ENCODE measurements around the gene ANK3. TPM values are rescaled to one million over a fixed set of nuclear protein-coding genes. Genes with fewer than 3 reads are reported as not detected.

The ANK3 gene
- polyA plus RNA-seq, 1 donor (not counting 4 experiments of a cell fraction or from before 2014, with no cell fraction given) = 8.3 TPM

DNA sequence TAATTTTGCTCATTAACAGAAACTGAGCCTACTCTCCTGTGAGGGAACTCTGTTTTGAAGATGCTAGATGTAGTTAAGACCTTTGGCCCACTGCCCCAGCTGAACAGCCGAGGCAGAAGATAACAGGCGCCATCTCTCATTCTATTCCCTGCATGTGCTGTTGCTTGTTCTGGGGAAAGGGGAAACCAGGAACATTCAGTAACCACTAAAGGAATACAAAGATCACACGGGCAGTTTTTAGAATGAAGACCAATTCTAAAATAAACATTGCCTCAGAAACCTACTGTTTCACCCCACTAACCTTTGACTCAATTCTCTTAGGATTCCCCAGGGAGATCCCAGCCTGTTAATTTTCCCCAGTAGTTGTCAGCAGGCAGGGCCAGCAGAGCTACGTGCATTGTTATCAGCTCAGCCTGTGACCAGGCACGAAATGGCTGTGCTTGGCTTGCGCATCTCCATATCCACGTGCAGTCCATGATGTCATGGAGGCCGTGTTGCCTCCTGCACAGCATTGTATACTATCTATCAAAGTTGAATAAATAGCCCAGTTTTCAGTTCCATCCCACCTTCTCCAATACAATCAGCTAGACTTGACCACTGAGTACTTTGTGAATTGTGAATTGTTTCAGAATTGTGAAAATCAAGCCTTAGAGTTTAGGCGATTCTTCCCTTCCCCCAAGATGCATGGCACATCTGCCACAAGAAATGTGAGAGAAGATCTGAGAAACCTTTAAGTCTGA is 36.0 kb downstream of the ANK3 start:
- Histone ChIP-seq H3K4me2 (ENCODE audit: control insufficient read depth, extremely low read depth, insufficient read depth, low read depth, low read length) (no peak overlapping the region), H3K27me3 (ENCODE audit: control insufficient read depth, extremely low read depth, insufficient read depth, low read length) (no peaks in the 10 kb centered on the region), H3K9ac (ENCODE audit: control insufficient read depth, extremely low read depth, insufficient read depth, low read length) (no peak overlapping the region), H3K36me3 (ENCODE audit: control insufficient read depth in 2 of 2, extremely low read depth in 1 of 2, insufficient read depth in 2 of 2, low read length in 2 of 2) (no peaks in the 10 kb centered on the region), H3K4me3 (ENCODE audit: control insufficient read depth in 2 of 3, extremely low read depth in 1 of 3, insufficient read depth in 2 of 3, low read depth in 1 of 3, low read length in 3 of 3) (no peak overlapping the region), H2AFZ (ENCODE audit: control insufficient read depth, low read length) (no peak overlapping the region), H4K20me1 (ENCODE audit: control insufficient read depth, extremely low read depth, insufficient read depth, low read length) (no peaks in the 10 kb centered on the region), H3K27ac (ENCODE audit: control insufficient read depth, insufficient read depth, low read length) (no peak overlapping the region), H3K9me1 (ENCODE audit: control insufficient read depth, extremely low read depth, insufficient read depth, low read length) (no peaks in the 10 kb centered on the region), H3K79me2 (ENCODE audit: control insufficient read depth, insufficient read depth, low read length) (no peaks in the 10 kb centered on the region), H3K9me3 (ENCODE audit: control insufficient read depth, low read depth, low read length) (no peaks in the 10 kb centered on the region), H3K4me1 (ENCODE audit: control insufficient read depth, extremely low read depth, insufficient read depth, low read length) (no peaks in the 10 kb centered on the region)
- FAIRE-seq (no peak), DNase-seq (ENCODE audit: low read depth, low spot score) (no peak)
- TF ChIP-seq, protein P1, sequence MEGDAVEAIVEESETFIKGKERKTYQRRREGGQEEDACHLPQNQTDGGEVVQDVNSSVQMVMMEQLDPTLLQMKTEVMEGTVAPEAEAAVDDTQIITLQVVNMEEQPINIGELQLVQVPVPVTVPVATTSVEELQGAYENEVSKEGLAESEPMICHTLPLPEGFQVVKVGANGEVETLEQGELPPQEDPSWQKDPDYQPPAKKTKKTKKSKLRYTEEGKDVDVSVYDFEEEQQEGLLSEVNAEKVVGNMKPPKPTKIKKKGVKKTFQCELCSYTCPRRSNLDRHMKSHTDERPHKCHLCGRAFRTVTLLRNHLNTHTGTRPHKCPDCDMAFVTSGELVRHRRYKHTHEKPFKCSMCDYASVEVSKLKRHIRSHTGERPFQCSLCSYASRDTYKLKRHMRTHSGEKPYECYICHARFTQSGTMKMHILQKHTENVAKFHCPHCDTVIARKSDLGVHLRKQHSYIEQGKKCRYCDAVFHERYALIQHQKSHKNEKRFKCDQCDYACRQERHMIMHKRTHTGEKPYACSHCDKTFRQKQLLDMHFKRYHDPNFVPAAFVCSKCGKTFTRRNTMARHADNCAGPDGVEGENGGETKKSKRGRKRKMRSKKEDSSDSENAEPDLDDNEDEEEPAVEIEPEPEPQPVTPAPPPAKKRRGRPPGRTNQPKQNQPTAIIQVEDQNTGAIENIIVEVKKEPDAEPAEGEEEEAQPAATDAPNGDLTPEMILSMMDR (optimal IDR thresholded peaks at IDR 0.05 in 1 of 3, IDR thresholded peaks at IDR 0.05 in 1 of 3, conservative IDR thresholded peaks at IDR 0.05 in 1 of 3; ENCODE audit: extremely low read depth in 1 of 3, insufficient read depth in 2 of 3, low read length in 3 of 3) = no peak
- no peak for TF ChIP-seq EZH2 (IDR thresholded peaks at IDR 0.05; ENCODE audit: low read length)
- dilution Hi-C loops (cut with MboI; ENCODE audit: extremely low pct_ligation_motif_present, low sequenced_read_pairs) = no loop called here

DNA sequence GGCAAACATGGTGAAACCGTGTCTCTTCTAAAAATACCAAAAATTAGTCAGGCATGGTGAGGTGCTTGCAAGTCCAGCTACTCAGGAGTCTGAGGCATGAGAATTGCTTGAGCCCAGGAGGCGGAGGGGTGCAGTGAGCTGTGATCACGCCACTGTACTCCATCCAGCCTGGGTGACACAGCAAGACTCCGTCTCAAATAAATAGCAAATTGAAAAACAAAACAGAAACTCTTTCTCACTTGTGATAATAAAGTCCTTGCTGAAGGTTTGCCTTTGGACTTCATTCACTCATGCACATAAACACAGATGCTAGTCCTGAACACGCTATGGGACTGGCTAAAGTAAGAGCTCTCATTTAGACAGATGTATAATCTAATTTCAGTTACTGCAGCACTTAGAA is 37.6 kb downstream of the ANK3 start:
- Histone ChIP-seq H3K79me2 (ENCODE audit: control insufficient read depth, insufficient read depth, low read length) (no peaks in the 10 kb centered on the region), H3K4me2 (ENCODE audit: control insufficient read depth, extremely low read depth, insufficient read depth, low read depth, low read length) (no peak overlapping the region), H3K27ac (ENCODE audit: control insufficient read depth, insufficient read depth, low read length) (no peak overlapping the region), H3K9me3 (ENCODE audit: control insufficient read depth, low read depth, low read length) (no peaks in the 10 kb centered on the region), H3K27me3 (ENCODE audit: control insufficient read depth, extremely low read depth, insufficient read depth, low read length) (no peaks in the 10 kb centered on the region), H3K36me3 (ENCODE audit: control insufficient read depth in 2 of 2, extremely low read depth in 1 of 2, insufficient read depth in 2 of 2, low read length in 2 of 2) (no peaks in the 10 kb centered on the region), H3K4me1 (ENCODE audit: control insufficient read depth, extremely low read depth, insufficient read depth, low read length) (no peaks in the 10 kb centered on the region), H3K9me1 (ENCODE audit: control insufficient read depth, extremely low read depth, insufficient read depth, low read length) (no peaks in the 10 kb centered on the region), H4K20me1 (ENCODE audit: control insufficient read depth, extremely low read depth, insufficient read depth, low read length) (no peaks in the 10 kb centered on the region), H3K4me3 (ENCODE audit: control insufficient read depth in 2 of 3, extremely low read depth in 1 of 3, insufficient read depth in 2 of 3, low read depth in 1 of 3, low read length in 3 of 3) (no peak overlapping the region), H3K9ac (ENCODE audit: control insufficient read depth, extremely low read depth, insufficient read depth, low read length) (no peak overlapping the region), H2AFZ (ENCODE audit: control insufficient read depth, low read length) (no peak overlapping the region)
- DNase-seq (ENCODE audit: low read depth, low spot score) (no peak), FAIRE-seq (no peak)
- TF ChIP-seq EZH2 (IDR thresholded peaks at IDR 0.05; ENCODE audit: low read length) = no peak
- TF ChIP-seq, protein P1 (optimal IDR thresholded peaks at IDR 0.05 in 1 of 3, IDR thresholded peaks at IDR 0.05 in 1 of 3, conservative IDR thresholded peaks at IDR 0.05 in 1 of 3; ENCODE audit: extremely low read depth in 1 of 3, insufficient read depth in 2 of 3, low read length in 3 of 3) = no peak
- dilution Hi-C loops (cut with MboI; ENCODE audit: extremely low pct_ligation_motif_present, low sequenced_read_pairs) = no loop called here

Data from keratinocyte (primary cell).